HG02973 (cell line): ENCODE results near the gene SIGLEC7.
"Not testable (repeated sequence)": the region's sequence is repeated elsewhere in the genome, so short reads cannot be mapped to it uniquely, and the experiment has no call there.

Experiments used
- ATAC-seq: cut with Tn5 transposase; IDR thresholded peaks from one replicate; pipeline ENCODE4 v1.9.1; 2021; ENCODE audit warnings: moderate library complexity; ENCODE audit not compliant: unreplicated experiment

SIGLEC7 gene

GRCh38 chr19:51137792-51138425 lies 4.2 kb upstream of the SIGLEC7 start:
- no peak for ATAC-seq

DNA sequence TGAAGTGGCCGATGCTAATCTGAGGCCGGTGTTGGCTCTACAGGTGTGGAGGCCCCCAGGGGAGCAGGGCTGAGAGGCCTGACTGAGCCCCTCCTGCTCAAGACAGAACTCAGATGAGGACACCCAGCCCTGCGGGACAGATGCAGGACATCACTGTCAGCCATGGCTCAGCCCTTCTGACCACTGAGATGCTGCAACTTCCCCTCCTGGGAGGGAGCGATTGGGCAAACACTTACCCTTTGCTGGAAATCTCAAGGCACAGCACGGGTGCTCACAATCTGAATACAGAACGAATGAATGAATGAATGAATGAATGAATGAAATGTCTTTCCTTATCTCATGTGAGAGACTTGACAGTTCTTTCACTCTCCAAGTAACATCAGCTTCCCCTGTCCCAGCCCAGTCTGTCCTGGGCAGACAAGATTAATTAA lies 3.5 kb upstream of the SIGLEC7 start:
- no peak for ATAC-seq

GRCh38 chr19:51139299-51140014 lies 2.6 kb upstream of the SIGLEC7 start:
- no peak for ATAC-seq

DNA sequence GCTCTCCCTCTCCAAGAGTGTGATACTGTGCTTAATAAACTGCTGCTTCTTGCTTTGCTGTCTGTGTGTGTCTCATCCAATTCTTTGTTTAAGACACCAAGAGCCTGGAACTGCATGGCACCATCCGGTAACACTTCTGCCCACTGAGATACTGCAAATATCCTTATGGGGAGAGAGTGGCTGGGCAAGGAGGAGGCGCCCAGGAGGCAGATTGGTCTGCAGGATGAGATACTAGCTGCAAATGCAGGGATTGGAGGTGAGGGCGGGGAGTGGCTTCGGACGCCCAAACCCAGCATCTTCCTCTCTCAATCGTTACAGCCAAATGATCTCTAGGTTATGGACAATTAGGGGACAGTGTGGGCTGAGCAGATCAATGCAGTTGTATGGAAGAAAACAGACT lies 1.7 kb upstream of the SIGLEC7 start:
- ATAC-seq, result no peak

GRCh38 chr19:51141181-51141580 lies 920 bp upstream of the SIGLEC7 start:
- no peak for ATAC-seq

GRCh38 chr19:51142809-51143475 lies 841 bp downstream of the SIGLEC7 start:
- ATAC-seq, result not testable (repeated sequence)

DNA sequence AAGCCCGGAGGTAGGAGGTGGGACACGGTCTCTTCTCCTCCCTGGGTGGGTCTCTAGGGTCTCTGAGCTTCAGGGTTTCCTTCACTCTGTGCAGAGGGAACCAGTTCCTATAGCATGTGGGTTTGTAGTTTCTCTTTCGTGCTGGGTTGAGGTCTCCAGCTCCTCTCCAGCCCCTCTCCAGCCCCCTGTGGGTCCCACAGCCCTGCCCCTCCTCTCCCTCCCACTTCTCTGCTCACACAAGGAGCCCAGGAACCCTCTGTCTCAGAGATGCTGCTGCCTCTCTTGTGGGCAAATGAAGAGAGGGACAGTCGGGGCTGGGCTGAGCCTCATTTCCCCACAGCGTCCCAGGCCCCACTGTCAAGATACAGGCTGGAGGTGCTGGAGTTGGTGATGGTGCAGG lies 1.4 kb downstream of the SIGLEC7 start:
- ATAC-seq, result no peak

DNA sequence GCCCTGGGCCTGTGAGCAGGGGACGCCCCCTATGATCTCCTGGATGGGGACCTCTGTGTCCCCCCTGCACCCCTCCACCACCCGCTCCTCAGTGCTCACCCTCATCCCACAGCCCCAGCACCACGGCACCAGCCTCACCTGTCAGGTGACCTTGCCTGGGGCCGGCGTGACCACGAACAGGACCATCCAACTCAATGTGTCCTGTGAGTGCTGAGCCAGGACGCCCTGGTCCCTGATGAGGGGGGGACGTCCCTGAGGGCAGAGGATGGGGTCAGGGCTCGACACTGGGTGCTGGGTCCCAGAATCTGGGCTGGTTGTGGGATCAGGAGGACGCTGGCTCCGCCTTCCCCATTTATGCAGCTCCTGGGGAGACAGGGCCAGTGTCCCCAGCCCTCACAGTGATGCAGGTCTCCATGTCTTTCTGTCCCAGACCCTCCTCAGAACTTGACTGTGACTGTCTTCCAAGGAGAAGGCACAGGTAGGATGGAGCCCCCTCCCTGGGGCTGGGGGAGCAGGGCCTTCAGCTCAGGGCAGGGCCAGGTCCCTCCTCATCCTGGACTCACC lies 2.5 kb downstream of the SIGLEC7 start:
- no peak for ATAC-seq

DNA sequence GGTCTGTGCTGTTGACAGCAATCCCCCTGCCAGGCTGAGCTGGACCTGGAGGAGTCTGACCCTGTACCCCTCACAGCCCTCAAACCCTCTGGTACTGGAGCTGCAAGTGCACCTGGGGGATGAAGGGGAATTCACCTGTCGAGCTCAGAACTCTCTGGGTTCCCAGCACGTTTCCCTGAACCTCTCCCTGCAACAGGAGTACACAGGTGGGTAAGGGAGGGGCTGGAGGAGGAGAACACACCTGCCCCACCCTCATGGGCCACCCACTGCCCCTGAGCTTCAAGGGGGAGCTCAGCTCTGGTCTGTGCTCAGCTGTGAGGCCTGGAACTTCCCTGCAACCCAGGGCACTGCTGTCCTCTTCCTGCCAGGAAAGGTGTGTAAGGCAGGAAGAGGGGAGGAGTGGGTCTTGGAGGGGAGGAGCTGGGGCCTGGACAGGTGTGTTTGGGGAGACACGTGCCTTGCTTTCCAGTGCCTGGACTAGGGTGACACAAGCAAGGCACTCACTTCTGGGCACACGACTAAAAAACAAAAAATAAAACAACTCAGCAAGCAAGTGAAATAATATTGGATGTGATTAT lies 3.9 kb downstream of the SIGLEC7 start:
- no peak for ATAC-seq

DNA sequence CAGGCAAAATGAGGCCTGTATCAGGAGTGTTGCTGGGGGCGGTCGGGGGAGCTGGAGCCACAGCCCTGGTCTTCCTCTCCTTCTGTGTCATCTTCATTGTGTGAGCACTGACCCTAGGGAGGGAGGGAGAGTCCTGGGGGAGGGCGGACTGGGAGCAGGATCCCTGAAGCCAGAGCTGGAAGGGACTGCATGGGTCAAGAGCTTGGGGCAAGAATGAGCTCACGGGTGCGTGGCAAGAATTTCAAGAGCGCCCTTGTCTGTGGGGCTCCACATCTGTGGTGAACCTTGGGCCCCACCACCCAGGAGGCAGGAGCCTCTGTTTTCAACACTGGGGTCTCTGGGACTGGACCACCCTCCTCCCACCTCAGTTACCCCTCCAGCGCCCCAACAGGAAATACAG lies 4.7 kb downstream of the SIGLEC7 start:
- ATAC-seq, result no peak

DNA sequence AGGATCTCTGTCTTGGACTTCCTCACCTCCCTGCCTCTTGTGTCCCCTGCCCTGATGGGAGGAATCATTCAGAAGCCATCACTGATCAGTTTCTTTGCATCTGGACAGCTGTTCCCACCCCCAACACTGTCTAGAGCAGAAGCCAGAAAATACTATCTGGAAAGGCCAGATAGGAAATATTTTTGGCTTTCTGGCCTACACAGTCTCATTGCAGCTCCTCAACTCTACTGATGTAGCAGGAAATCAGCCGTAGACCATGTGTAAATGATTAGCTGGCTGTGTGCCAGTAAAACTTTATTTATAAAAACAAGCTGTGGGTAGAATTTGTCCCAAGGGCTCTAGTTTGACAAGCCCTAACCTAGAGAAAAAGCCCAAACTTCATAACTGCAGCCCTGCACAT lies 5.6 kb downstream of the SIGLEC7 start:
- no peak for ATAC-seq

GRCh38 chr19:51148580-51148979 lies 6.5 kb downstream of the SIGLEC7 start:
- no peak for ATAC-seq

- ATAC-seq, result no peak
Observed at GRCh38 chr19:51150627-51151026, 8.5 kb downstream of the SIGLEC7 start.

DNA sequence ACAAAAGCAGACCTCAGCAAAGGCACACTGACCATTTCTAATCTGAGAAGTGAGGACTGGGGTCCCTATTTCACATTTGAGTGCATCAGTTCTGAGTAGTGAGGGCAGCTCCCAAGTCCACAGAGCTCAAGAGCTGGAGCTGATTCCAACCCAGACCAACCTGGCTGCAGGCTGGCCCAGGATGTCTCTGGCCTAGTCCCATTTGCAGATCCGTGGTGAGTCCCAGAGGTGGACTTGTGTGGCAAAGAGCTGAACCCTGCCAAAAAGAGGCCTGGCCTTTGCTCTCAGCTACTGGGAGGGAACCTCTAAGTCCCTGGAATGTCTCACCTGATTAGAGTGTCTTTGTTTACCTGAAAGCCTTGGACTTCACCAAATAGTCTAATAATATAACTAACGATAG lies 14.6 kb downstream of the SIGLEC7 start:
- no peak for ATAC-seq

- ATAC-seq, result no peak
Observed at GRCh38 chr19:51157265-51157664, 15.2 kb downstream of the SIGLEC7 start.

- no peak for ATAC-seq
Observed at GRCh38 chr19:51158474-51159129, 16.5 kb downstream of the SIGLEC7 start.

GRCh38 chr19:51159656-51160055 lies 17.6 kb downstream of the SIGLEC7 start:
- ATAC-seq, result no peak

DNA sequence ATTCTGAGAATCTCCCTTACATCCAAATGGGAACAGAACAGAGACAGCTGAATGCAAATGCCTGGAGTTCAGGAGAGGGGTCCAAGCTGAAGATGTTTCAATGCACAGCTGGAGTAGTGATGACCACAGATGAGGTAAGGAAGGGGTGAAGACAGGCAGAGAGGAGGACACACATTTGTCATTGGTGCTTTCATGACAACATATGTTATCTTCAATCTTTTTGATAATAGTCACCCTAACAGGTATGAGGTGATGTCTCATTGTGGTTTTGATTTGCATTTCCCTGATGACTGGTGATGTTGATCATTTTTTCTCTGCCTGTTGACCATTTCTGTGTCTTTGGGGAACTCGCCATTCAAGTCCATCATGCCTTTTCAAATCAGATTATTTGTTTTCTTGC lies 19.2 kb downstream of the SIGLEC7 start:
- ATAC-seq, result no peak

DNA sequence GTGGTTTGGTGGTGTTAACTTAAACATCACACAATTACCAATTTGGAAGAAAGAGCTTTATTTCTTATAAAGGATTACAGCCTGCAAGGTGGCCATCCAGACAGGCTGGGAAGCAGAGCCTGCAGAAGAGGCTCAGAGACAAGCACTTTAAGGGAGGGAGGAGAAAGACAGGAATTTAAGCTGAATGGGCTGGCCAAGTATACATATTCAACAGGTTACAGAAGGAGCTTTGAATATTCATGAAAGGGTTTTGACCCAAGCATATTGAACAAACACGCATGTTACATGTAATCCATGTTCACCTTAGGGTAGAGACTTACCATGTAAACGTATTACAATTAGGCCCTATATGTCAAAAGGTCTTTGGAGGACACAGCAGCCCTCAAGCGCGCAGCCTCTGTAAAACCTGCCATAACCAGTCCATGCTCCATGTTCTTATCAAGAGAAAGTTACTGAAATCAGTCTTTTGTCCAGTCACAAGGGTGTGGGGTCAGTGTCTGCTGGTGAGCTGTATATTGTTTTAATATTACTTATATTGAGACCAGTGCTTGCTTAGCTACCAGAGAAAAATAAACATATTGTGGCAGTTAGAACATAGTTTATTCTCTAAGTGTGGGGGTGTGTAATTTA lies 19.9 kb downstream of the SIGLEC7 start:
- ATAC-seq, result no peak

- ATAC-seq, result no peak
Observed at GRCh38 chr19:51163257-51163656, 21.2 kb downstream of the SIGLEC7 start.

DNA sequence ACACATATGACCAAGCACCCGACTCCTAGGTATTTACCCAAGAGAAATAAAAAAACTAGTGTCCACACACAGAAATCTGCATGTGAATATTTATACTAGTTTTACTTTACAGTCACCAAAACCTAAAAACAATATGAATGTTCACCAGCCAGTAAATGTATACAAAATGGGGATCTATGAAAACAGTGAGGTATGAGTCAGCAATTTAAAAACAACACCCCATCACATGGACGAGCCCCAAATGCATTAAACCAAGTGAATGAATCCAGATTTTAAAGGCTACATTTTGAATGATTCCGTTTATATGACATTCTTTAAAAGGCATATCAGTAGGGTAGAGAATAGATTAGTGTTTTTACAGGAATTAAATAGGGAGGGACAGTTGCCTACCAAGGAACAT lies 22.1 kb downstream of the SIGLEC7 start:
- no peak for ATAC-seq
